NCI-H1105 treated with DMSO at 0.1 percent for 48 hours (cell line): Measurements from ENCODE around the gene PAPPA2.
"Not testable (repeated sequence)": the region's sequence is repeated elsewhere in the genome, so short reads cannot be mapped to it uniquely, and the experiment has no call there.

Experiments used
- DNase-seq: peaks from one replicate; lab custom pipeline; 2025; lab: John Stamatoyannopoulos, UW

PAPPA2 gene

DNA sequence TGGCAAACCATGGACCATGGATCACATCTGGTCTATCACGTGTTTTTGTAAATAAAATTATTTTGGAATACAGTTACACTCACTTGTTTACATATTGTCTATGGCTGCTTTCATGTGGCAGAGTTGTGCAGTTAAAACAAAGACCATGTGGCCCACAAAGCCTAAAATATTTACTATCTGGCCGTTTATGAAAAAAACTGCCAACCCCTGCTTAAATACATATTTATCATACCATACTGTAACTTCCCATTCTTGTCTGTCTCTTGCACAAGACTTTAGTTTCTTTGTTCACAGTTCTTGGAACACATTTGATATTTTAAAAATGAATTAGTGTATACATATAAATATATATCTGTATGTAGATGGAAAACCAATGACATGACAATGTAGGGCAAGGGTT, 141.5 kb downstream of the PAPPA2 start:
- DNase-seq, result no peak

DNA sequence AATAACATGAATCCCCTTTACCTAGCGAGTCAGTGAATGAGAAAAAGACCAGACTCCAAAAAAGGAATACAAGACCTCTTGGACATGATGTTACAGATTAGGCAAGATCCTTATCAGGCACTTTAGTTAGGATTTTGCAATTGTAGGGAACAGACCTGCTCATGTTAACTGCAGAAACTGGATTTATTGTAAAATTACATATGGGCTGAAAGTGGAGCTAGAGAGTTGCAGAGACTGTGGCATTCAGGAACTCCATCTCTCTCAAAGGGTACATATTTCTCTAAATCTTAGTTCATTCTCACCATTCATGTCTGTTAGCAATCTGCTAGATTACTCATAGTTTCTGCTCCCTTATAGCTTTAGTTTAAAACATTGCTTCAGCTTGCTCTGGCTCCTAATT, 142.2 kb downstream of the PAPPA2 start:
- DNase-seq, result no peak

DNA sequence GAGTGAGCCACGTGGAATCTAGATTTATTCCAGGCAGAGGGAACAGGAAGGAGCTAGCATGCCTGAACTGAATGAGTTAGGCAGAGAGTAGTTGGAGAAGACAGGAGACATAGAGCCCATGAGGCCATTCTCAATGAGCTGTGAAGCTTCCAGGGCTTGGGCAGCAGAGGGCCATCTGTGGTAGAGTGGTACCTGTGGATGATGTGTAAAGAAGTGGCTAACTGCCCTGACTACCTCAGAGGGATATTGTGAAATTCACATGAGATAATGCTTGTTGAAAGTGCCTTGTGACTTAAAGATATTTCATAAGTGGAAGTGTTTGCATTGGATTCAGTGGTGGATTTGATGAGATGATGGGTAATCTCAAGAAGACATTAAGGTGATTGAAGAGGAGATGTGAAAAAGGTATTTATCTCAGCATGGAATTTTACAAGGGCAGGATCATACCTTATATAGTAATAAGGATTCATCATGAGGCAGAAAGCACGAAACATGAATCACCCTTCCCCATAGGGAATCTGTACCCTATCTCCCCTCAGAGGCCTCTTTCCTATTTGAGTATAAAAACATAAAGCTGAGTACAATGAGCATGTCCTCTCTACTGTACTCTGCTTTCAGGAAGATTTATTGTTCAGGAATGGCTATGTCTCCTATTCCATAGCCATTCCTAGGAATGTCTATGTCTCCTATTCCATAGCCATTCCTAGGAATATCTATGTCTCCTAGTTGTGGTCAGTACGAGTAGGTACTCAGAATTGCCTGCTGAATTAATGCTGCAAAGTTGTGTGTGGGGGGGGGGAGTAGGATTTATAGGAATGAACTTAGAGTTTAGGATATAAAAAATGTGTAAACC, 146.8 kb downstream of the PAPPA2 start:
- DNase-seq, result no peak

DNA sequence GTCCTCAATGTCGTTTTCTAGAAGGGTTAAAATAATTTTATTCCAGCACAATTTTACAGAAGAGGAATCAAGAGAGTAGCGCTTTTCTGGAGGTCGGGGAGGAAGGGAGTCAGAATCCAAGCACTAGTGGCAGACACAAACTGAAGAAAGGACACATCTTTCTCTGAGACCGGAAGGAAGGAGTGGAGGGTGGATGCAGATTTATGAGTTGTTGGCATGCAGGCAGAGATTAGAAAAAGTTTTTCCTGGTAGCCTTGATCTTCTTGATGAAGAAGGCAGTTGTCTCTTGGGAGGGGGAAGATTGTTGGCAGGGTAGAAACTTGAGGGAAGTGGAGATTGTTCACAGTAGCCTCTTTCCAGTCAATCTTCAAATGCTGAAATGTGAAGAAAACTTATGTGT, 149.8 kb downstream of the PAPPA2 start:
- no peak for DNase-seq

DNA sequence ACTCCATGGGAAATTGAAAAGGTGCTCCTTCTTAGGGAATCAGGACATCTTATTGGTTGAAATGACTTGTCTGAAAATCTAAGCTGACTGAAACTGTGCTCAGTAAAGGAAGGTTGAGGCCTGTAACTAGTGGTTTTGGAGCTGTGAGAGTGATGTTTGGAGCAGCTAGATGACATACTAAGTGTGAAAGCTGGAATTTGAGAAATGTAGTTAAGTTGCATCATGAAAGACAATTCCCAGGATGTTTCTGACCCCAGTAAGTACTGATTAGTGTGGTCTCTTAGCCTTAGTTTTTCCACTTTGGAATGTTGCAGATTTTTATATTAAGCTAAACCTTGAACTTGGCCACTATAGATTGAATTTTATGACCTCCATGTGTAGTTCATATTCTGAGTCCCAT, 154.9 kb downstream of the PAPPA2 start:
- DNase-seq, result no peak

DNA sequence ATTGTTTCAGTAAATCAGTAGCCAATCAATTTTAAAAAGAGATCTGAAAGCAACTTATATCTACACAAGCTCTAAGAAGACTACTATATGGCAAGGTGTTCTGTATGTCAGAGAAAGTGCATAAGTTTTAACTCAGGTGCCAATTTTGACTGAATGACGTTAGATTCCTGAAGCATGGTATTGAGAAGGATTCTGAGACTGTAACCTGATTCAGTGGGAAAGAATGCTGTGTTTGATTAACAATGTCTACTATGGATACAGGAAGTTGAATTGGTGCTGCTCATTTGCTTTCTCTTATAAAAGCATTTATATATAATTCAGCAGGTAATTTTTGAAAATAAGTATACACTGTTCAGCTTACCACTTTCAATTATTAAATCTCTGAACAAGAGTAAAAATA, 156.3 kb downstream of the PAPPA2 start:
- no peak for DNase-seq

DNA sequence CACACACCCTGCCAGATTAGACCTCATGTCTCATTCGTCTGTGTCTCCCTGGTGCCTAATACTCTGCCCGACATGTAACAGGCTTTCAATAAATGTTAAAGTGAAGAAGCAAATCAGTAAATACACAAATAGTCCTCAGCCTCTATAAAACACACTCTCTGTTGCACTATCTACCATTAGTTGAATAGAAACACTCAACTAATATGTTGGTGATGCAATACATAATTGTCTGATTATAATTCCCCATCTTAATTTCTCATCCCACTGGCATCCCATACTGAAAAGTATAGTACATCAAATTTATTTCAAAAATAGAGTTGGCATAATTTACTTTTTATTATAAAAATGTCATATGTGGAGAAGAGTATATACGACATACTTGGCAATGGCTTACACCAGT, 162.4 kb downstream of the PAPPA2 start:
- DNase-seq, result no peak

DNA sequence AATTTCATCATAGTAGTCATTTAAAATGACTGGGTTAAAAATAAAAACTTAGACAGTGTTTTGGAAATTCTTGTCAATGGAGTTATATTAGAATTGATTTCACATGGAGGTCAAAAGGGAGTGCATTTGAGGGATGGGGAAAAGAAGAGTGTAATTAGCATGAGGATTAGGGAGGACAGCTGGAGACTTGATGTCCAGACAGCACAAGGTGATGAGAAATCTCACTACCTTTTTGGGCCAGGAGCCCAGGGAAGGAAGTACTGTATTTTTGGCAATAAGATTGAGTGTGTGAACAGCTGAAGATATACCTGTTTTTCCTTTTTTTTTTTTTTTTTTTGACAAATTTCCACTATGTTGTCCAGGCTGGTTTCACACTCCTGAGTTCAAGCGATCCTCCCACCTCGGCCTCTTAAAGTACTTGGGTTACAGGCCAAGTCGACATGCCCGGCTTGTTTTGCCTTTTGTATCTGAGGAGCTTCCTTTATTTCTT, 163.6 kb downstream of the PAPPA2 start:
- no peak for DNase-seq

DNA sequence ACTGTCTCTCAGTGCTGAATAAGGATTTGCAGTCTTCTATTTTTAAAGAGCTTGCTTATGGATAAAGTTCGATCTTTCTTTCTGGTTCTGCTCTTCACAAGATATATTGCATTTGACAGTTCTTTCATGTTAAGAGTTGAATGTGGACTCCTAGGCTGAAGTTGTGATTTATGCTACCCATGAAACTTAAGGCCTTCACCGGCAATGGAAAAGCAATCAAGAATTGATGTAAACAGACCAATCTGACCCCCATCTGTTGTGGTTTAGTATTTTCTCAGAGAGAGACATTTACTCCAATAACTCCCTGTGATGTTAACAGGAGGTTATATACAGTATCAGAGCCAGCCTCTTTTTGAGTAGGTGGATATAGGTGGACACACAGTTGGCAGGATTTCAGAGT, 165.8 kb downstream of the PAPPA2 start:
- DNase-seq, result no peak

DNA sequence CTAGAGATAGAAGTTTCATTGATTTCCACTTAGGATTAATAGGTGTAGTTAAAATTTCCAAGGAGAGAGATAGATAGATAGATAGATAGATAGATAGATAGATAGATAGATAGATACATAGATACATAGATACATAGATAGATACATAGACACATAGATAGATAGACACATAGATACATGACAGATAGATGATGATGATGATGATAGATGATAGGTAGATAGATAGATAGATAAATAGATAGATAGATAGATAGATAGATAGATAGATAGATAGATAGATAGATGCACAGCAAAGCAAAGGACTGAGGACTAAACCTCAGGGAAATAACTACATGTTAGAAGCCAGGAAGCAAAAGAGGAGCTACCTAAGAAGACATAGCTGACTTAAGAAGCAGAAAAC, 171.8 kb downstream of the PAPPA2 start:
- not testable (repeated sequence) for DNase-seq

DNA sequence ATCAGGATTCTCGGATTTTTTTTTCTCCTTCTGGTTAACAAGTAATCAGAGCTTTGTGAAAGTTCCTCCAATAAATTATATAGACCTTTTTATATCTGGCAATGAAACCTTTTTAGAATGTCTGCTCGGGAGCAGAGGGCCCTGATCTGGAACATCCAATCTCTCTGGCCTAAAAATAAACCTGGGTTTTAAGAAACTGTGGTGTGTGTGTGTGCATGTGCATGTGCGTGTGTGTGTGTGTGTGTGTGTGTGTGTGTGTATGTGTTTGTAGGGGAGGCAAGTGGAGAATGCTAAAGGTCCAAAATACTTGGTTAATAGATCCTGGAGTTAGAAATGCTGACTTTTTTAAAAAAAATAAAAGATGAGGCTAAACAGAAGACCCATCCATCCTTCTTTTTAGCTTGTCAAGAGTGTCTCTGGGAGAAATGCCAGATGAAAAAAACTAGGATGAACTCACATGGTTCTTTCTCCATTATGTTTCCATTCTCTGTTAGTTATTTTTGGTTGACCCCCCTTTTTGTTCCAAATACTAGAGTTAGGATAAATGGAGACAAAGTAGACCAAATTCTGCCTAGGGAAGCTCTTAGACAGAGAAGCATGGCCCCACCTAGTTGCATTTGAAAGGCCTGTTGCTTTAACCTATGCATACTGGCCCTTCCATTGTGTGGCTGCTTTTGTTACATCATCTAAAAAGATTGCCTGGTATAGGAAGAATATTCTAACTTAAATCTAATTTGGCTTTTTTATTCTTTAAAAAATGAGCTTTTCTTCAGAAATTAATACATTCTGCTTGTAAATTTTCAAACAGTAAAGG, 175.9 kb downstream of the PAPPA2 start:
- no peak for DNase-seq

DNA sequence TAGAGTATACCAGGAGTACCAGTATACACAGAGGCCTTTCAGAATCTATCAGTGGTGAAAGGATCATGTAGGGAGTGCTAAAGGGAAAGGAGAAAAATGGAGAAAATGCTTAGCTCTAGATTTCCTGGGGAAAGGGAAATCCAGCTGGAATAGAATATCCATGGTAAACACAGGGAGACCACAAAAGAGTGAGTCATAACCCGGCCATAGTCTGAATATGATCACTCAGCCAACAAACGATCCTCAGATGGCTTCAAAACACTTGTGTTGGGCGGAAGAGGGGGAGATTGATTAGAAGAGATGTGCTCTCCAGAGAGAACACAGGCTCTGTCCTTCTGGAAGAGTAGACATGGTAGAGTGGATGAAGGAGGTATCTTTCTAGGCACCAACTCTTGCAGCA, 180.6 kb downstream of the PAPPA2 start:
- DNase-seq, result no peak

DNA sequence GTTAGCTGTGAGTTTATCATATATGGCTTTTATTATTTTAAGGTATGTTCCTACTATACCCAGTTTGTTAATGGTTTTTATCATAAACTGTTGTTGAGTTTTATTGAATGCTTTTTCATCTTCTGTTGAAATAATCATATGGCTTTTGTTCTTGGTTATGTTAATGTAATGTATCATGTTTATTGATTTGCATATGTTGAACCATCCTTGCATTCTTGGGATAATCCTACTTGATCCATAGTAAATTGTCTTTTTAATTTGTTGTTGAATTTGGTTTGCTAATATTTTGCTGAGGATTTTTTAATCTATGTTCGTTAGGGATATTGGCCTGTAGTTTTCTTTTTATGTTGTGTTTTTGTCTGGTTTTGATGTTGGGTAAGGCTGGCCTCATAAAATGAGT, 185.6 kb downstream of the PAPPA2 start:
- DNase-seq, result no peak

DNA sequence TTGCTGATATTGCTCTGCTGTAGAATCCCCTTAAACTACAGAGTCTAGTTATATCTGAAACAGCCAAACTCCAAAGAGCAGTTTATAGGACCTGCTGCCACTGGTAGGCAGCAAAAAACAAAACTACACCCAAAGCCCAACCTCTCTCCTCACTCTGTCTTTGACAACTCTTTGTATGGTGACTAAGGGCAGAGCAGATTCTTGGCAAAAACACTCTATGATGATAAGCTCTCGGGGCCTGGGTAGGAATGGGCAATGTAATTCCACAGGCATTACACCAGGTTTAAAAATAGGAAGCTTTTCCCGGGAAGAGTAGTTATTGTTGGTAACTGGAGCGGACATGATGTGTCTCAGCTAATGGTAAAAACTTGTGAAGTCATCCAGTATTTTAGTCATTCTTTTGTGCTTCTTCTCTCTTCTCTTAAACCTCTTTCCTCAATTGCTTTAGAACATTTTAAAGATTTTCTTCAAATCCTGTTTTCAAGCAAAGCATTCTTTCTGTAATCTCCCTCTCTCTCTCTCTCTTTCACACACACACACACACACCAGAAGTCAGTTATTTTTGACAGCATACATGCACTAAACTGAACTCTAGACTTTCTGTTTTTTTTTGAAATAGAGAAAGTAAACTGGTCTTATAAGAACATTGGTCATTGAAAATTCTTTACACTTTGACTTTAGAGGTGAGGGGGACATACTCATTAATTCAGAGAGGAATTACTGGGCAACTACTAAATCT, 193.5 kb downstream of the PAPPA2 start:
- DNase-seq, result no peak

DNA sequence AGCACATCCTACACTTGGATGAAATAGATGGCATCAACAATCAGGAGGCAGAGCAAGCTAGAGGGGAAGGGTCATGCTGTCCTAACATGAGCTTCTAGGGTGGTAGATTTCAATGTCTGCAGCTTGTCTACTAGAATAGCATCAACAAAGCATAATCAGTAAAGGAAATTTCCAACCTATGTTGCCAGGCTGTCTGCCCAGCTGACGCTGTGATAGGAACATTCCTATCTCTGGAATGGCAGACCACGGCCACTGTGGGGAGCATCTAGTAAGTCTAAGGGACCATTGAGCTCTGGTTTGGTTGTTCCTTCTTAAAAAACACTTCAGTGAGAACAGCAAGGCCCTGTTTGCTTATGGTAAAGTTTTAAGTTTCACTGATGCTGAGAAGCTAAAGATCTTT, 206.8 kb downstream of the PAPPA2 start:
- no peak for DNase-seq

DNA sequence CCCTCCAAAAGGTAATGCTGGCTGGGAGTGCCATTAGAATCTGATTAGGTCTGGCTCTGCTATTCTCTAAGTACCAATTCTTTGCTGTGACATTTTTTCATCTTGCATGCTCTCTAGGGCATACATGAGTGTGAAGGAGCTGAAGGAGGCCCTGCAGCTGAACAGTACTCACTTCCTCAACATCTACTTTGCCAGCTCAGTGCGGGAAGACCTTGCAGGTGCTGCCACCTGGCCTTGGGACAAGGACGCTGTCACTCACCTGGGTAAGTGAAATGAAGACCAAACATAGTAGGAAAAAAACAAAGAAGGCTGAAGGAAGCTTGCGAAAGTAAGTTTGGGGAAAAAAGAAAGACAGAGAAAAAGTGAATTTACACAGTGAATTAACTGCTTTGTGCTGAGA, 207.9 kb downstream of the PAPPA2 start:
- no peak for DNase-seq

DNA sequence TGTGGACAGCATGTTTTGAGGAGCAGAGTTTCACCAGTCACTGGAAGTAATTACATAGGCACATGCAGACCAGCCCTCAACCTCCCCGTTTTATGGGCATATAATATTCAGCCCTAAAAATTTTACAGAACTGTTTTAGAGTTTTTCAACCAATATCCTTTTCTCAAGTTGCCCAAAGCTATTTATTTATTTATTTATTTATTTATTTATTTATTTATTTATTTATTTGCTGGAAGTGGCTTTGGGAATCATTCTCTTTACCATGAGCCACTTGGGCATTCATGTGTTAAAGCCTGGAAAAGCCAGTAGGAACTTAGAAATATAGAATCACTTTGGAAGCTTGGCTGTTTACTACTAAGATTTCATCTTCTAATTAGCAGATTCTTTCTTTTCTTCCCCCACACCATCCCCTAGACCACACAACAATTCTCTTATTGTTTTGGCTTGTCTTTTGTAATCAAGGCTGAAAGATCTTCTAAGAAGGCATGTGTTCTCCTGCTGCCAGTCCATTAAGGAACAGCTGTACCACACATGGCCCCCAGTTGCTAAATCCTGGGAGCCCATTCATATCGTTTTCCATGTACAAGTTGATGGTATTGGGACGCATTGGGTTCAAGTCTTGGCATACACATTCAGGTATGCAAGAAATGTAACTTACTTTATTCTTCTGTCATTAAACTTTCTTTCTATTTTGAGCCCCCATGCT, 220.0 kb downstream of the PAPPA2 start:
- DNase-seq, result no peak

DNA sequence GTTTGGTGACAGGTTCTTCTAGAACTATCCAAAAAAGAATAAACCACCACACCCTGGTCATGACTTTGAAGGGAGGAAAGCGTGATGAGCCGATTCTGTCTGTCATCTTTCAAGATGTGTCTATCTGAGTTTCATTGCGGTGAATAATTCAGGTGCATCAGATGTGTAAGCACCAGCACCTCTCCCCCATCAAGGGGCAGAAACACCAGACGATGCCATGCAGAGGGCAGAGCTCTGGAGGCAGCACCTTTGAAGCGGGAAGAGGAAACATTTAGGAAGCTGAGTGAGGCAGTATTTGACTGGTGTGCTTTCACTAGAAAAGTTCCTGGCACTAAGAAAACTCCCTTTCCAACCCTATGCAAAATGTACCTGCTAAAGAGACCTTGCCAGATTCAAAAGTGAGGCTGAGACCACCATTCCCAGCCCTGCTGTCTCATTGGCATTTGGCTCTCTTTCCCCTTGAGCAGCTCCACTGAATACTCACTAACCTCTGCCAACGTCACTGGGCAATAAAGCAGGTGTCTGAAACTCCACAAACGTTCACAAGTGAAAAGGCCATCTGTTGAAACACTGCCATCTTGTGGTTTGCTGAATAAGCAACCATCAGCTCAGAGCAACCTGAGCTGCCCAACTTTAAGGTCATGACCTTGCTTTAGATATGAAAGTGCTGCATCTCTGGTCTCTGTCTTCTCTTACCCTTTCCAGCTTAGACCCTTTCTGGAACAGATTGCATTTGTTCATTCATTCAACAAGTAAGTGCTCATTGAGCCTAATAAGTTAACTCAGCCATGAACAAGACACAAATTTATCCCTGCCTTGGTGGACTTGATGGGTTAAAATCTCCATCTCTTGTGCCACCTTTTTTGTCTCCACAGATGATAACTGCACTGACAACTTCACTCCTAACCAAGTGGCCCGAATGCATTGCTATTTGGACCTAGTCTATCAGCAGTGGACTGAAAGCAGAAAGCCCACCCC, 228.6 kb downstream of the PAPPA2 start:
- peak; percentile 82 for DNase-seq

DNA sequence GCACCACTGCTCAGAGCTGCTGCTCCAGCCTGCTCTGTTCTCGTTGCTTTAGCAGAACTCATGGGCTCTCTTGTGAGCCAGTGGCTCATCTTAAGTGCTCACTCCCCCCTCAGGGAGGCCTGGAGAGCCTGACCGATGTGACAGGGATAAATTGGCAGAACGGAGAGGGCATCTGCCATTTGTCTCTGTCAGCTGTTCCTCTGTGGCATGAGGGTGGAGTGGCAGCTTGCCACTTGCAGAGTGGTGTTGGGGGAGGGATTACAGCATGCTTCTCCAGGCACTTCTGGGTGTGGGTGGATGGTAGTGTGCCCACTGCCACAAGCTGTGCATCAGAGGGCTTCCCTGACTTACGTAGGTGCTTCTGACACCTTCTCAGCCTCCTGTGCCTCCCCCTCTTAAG, 229.5 kb downstream of the PAPPA2 start:
- DNase-seq, result peak; percentile 4

DNA sequence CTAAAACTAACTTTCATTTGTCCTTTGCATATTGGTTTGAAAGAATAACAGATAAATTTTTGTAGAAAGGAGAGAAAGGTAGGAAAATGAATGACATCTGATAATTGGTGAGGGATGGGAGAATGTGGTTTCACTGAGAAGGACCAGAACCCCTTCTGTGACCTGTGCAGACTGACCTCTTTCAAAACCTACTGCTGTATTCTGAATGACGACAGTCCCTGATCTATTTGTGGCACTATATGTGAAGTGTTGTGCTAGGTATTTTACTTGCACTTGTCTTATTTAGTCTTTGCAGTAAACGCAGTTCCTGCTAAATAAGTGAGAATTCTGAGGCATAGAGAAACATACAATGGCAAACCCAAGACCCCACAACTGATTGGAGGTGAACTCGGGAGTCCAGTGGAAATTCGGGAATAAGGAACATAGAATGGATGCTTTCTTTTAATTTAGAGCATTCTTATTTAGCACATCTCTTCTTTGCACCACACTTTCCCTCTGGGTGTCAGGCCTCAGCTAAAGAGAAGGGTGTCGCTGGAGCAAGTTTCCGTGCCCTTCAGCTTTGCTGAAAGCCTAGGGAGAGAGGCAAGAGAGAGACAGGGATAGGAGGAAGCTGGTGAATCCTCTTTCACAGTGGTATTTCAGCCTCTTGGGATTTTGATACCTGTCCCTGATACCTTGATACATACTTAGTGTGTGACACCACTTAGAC, 230.2 kb downstream of the PAPPA2 start:
- no peak for DNase-seq
